Fibroblast of lung (primary cell): ENCODE results near the gene RYR2. TPM values are rescaled to one million over a fixed set of nuclear protein-coding genes. Genes with fewer than 3 reads are reported as not detected.
"Not testable (repeated sequence)": the region's sequence is repeated elsewhere in the genome, so short reads cannot be mapped to it uniquely, and the experiment has no call there.

Source experiments
- DNase-seq, 2 donors: peaks; one replicate each; pipeline versions ENCODE4 v3.0.0 to v3.0.0-alpha.2; 2010; ENCODE audit warnings: low read depth in 2 of 2
- H2AFZ ChIP-seq: 2 replicates; pipeline ENCODE4 v1.5.1; 2012; ENCODE audit warnings: low read length, control low read depth, inconsistent platforms
- H3K27ac ChIP-seq: 2 replicates; pipeline ENCODE4 v1.5.1; 2011; ENCODE audit warnings: low read length, control low read depth; ENCODE audit not compliant: insufficient read depth
- H3K27me3 ChIP-seq: 2 replicates; pipeline ENCODE4 v1.5.1; 2011; ENCODE audit warnings: mild to moderate bottlenecking, low read length; ENCODE audit not compliant: control insufficient read depth, insufficient read depth
- H3K36me3 ChIP-seq: 2 replicates; pipeline ENCODE4 v1.5.1; 2011; ENCODE audit warnings: low read length; ENCODE audit not compliant: control insufficient read depth, insufficient read depth
- H3K4me1 ChIP-seq: 2 replicates; pipeline ENCODE4 v1.5.1; 2011; ENCODE audit warnings: low read length; ENCODE audit not compliant: control insufficient read depth, insufficient read depth; ENCODE audit errors: extremely low read depth
- H3K4me2 ChIP-seq: 2 replicates; pipeline ENCODE4 v1.5.1; 2011; ENCODE audit warnings: low read length, control low read depth; ENCODE audit not compliant: insufficient read depth; ENCODE audit errors: extremely low read depth
- H3K4me3 ChIP-seq, 4 experiments: fragments of 200-600 bp in 1 of 4; sonication (generic) in 1 of 4; replicated peaks in 1 of 4; 2 replicates each; pipeline ENCODE4 v1.5.1; 2011 to 2016; ENCODE audit warnings: low read length in 4 of 4, low read depth in 3 of 4, mild to moderate bottlenecking in 3 of 4, control low read depth in 2 of 4, inconsistent platforms in 1 of 4, mixed read lengths in 1 of 4; ENCODE audit not compliant: insufficient read depth in 1 of 4; ENCODE audit errors: control extremely low read depth in 1 of 4
- H3K79me2 ChIP-seq: 2 replicates; pipeline ENCODE4 v1.5.1; 2012; ENCODE audit warnings: mild to moderate bottlenecking, low read length, inconsistent platforms; ENCODE audit not compliant: control insufficient read depth, insufficient read depth
- H3K9ac ChIP-seq: 2 replicates; pipeline ENCODE4 v1.5.1; 2011; ENCODE audit warnings: mild to moderate bottlenecking, low read length, control low read depth; ENCODE audit not compliant: insufficient read depth
- H3K9me3 ChIP-seq: 2 replicates; pipeline ENCODE4 v1.5.1; 2012; ENCODE audit warnings: low read depth, low read length; ENCODE audit not compliant: control insufficient read depth, insufficient read depth
- H4K20me1 ChIP-seq: 2 replicates; pipeline ENCODE4 v1.5.1; 2011; ENCODE audit warnings: low read length; ENCODE audit not compliant: control insufficient read depth, insufficient read depth; ENCODE audit errors: extremely low read depth
- EZH2 ChIP-seq: IDR thresholded peaks from 2 replicates; pipeline ENCODE4 v1.5.1; 2012; ENCODE audit warnings: low read length, control low read depth, mild to moderate bottlenecking; ENCODE audit errors: missing control alignments
- polyA plus RNA-seq, 2 donors: library from polyadenylated mRNA; depleted of rRNA in 1 of 2; stranded (reverse) in 1 of 2; unstranded in 1 of 2; fragments of >200 nt; gene quantifications; 2 replicates each; pipeline ENCODE4 v1.2.1, GENCODE V29; 2011 to 2012; ENCODE audit warnings: missing spikeins in 1 of 2
- total RNA-seq: library from RNA; depleted of rRNA; stranded (reverse); fragments of >200 nt; gene quantifications from 2 replicates; pipeline ENCODE4 v1.2.1, GENCODE V29; 2014
- TF ChIP-seq, protein P1 (sequence below), 2 donors: IDR thresholded peaks in 1 of 2; conservative IDR thresholded peaks in 1 of 2; 1 replicate in 1 of 2; 2 replicates in 1 of 2; pipeline ENCODE4 v1.5.1; 2011 to 2012; ENCODE audit warnings: low read length in 2 of 2, control low read depth in 1 of 2, inconsistent platforms in 1 of 2, low read depth in 1 of 2, mild to moderate bottlenecking in 1 of 2

Gene RYR2
- total and polyA plus RNA-seq, 2 donors (not counting 1 experiment from before 2014, with no cell fraction given) = 0.06 to 0.17 TPM

DNA sequence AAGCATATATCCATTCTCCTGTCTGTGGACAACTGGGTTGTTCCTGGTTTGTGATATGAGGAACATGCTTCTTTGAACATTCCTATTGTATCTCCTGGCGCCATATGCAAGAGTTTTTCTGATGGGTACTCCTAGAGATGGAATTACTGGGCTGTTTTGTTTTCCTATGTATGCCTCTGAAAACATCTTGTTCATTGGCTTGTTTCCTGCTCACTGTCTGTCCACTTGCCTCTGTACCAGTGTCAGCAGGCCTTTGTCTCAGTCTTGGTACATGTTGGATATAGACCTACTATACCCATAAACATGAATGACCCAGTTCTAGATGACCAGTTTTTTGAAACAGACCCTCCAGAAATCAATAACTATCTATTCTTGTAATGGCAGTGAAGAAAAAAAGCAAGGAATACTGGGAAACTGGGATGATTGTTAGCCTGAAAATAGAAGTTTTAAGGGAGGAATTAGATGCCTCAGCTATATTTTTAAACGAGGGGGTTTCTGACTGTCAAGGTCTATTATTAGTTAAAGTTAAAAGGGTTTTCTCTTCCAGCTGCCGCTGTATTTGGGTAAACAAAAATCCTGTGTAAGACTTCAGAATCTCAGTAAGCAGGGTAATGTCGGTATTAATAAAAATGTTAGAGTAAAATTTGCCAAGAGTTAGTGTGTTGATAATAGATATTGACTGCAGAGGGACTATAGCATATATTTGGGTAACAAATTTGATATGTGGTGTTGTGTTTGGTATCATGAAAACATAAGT is 103.6 kb downstream of the RYR2 start:
- H3K4me2 ChIP-seq = no peak overlapping the region
- no peak overlapping the region for H3K27ac ChIP-seq
- H3K4me1 ChIP-seq = no peaks in the 10 kb centered on the region
- H3K9ac ChIP-seq = no peak overlapping the region
- TF ChIP-seq, protein P1, sequence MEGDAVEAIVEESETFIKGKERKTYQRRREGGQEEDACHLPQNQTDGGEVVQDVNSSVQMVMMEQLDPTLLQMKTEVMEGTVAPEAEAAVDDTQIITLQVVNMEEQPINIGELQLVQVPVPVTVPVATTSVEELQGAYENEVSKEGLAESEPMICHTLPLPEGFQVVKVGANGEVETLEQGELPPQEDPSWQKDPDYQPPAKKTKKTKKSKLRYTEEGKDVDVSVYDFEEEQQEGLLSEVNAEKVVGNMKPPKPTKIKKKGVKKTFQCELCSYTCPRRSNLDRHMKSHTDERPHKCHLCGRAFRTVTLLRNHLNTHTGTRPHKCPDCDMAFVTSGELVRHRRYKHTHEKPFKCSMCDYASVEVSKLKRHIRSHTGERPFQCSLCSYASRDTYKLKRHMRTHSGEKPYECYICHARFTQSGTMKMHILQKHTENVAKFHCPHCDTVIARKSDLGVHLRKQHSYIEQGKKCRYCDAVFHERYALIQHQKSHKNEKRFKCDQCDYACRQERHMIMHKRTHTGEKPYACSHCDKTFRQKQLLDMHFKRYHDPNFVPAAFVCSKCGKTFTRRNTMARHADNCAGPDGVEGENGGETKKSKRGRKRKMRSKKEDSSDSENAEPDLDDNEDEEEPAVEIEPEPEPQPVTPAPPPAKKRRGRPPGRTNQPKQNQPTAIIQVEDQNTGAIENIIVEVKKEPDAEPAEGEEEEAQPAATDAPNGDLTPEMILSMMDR (conservative IDR thresholded peaks at IDR 0.05 in 1 of 2, IDR thresholded peaks at IDR 0.05 in 1 of 2; ENCODE audit: low read depth in 1 of 2, low read length in 2 of 2) = no peak
- TF ChIP-seq EZH2 = no peak
- H3K79me2 ChIP-seq = no peaks in the 10 kb centered on the region
- H3K4me3 ChIP-seq = no peak overlapping the region
- H4K20me1 ChIP-seq = no peaks in the 10 kb centered on the region
- no peaks in the 10 kb centered on the region for H3K27me3 ChIP-seq
- H3K9me3 ChIP-seq = no peaks in the 10 kb centered on the region
- H3K36me3 ChIP-seq = no peaks in the 10 kb centered on the region
- no peak for DNase-seq
- no peak overlapping the region for H2AFZ ChIP-seq

DNA sequence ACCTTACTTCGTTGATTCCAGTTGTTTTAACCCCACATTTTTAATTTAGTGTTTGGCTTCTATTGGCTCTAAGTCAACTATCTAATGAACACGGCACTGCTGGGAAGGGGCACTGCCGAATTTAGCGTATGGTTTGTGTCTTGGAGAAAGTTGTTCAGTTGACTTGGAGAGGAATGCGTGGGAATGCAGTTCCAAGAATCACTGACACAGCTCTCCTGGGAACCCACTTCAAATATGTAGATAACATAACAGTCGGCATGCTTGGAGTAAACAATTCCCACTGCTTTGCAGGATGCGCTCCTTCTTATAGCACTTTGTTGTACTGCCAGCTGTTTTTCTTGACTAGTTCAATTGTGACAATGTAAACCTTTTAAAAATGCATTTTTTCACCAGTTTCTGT is 104.3 kb downstream of the RYR2 start:
- DNase-seq = peak in 1 of 2 donors; percentile 65
- Histone ChIP-seq H3K4me3 (no peak overlapping the region), H2AFZ (no peak overlapping the region), H3K36me3 (no peaks in the 10 kb centered on the region), H3K9me3 (no peaks in the 10 kb centered on the region), H3K4me1 (no peaks in the 10 kb centered on the region), H3K27me3 (no peaks in the 10 kb centered on the region), H3K4me2 (no peak overlapping the region), H3K27ac (no peak overlapping the region), H3K9ac (no peak overlapping the region), H4K20me1 (no peaks in the 10 kb centered on the region), H3K79me2 (no peaks in the 10 kb centered on the region)
- TF ChIP-seq, protein P1 (conservative IDR thresholded peaks at IDR 0.05 in 1 of 2, IDR thresholded peaks at IDR 0.05 in 1 of 2; ENCODE audit: low read depth in 1 of 2, low read length in 2 of 2) = no peak
- no peak for TF ChIP-seq EZH2

DNA sequence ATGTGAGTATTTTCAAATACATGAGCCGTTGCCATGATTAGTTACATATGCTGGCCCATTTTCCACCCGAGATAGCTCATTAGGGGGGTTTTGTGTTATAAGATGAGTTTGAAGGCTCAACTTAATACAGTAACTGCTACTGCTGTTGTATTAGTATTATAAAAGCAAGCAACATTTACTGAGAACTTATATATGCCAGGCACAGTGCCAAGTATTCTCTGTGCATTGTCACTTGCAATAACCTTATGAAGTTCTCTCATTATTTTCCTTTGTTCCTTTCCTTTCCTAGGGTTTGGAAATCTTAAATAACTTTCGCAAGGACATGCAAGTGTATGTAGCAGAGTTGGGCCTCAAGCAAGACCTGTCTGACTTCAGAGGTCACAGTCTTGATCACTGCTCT is 107.9 kb downstream of the RYR2 start:
- TF ChIP-seq, protein P1 (conservative IDR thresholded peaks at IDR 0.05 in 1 of 2, IDR thresholded peaks at IDR 0.05 in 1 of 2; ENCODE audit: low read depth in 1 of 2, low read length in 2 of 2) = no peak
- TF ChIP-seq EZH2 = no peak
- no peaks in the 10 kb centered on the region for H3K36me3 ChIP-seq
- no peaks in the 10 kb centered on the region for H4K20me1 ChIP-seq
- H3K27me3 ChIP-seq = no peaks in the 10 kb centered on the region
- no peaks in the 10 kb centered on the region for H3K9me3 ChIP-seq
- no peak overlapping the region for H3K4me3 ChIP-seq
- H3K9ac ChIP-seq = no peak overlapping the region
- no peak overlapping the region for H2AFZ ChIP-seq
- H3K4me2 ChIP-seq = no peak overlapping the region
- no peak for DNase-seq
- H3K4me1 ChIP-seq = peaks cover 2% of the 10 kb centered on the region
- no peak overlapping the region for H3K27ac ChIP-seq
- no peaks in the 10 kb centered on the region for H3K79me2 ChIP-seq

DNA sequence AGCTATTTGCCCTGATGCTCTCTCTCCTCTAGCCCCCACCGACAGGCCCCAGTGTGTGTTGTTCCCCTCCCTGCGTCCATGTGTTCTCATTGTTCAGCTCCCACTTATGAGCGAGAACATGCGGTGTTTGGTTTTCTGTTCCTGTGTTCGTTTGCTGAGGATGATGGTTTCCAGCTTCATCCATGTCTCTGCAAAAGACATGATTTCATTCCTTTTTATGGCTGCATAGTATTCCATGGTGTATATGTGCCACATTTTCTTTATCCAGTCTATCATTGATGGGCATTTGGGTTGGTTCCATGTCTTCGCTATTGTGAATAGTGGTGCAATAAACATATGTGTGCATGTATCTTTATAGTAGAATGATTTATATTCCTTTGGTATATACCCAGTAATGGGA is 110.0 kb downstream of the RYR2 start:
- not testable (repeated sequence) for H3K9me3 ChIP-seq, H4K20me1 ChIP-seq, H3K79me2 ChIP-seq, DNase-seq, H3K27ac ChIP-seq, H3K27me3 ChIP-seq, H2AFZ ChIP-seq, H3K36me3 ChIP-seq, H3K9ac ChIP-seq, H3K4me1 ChIP-seq, H3K4me3 ChIP-seq, H3K4me2 ChIP-seq
